Endothelial cell of umbilical vein (primary cell): ENCODE measurements around the gene DCLK3. TPM values are rescaled to one million over a fixed set of nuclear protein-coding genes. Genes with fewer than 3 reads are reported as not detected.

Experiments
- BruUV-seq: library from RNA; stranded (reverse); fragments of 400-500 nt; replicated peaks from 2 replicates; lab custom pipeline; 2021; lab: Mats Ljungman, UMichigan
- CTCF ChIA-PET: fragments of 300-600, 350-600 bp; sonication (Branson Sonifier 250); formaldehyde crosslinking; loops from one replicate; lab custom pipeline; 2021; ENCODE audit warnings: antibody characterized with exemption, inconsistent platforms; lab: Charles Lee
- POLR2A ChIA-PET: fragments of 300-600, 350-600 bp; sonication (Branson Sonifier 250); formaldehyde crosslinking; loops from one replicate; lab custom pipeline; 2021; ENCODE audit warnings: antibody characterized with exemption, inconsistent platforms; lab: Charles Lee
- DNase-seq: peaks from one replicate; pipeline ENCODE4 v3.0.0-alpha.2; 2011; ENCODE audit warnings: low read depth, low spot score
- FAIRE-seq: peaks from 2 replicates; lab custom pipeline; 2011; peaks lifted over from hg19 to GRCh38; lab: Jason Lieb, UNC
- H2AFZ ChIP-seq: 2 replicates; pipeline ENCODE4 v1.6.0; 2012; ENCODE audit warnings: low read depth, low read length, control low read depth, inconsistent platforms
- H3K27ac ChIP-seq: 2 replicates; pipeline ENCODE4 v1.5.1; 2011; ENCODE audit warnings: low read depth, mild to moderate bottlenecking, control low read depth, low read length, moderate library complexity; ENCODE audit not compliant: insufficient read depth
- H3K27me3 ChIP-seq, 2 experiments: 2 replicates each; pipeline versions ENCODE4 v1.6.0 to v1.6.1; 2011; ENCODE audit warnings: low read length in 2 of 2, mixed read lengths in 1 of 2; ENCODE audit not compliant: control insufficient read depth in 2 of 2, insufficient read depth in 2 of 2
- H3K36me3 ChIP-seq, 2 experiments: 2 replicates in 1 of 2; 3 replicates in 1 of 2; pipeline ENCODE4 v1.5.1; 2011; ENCODE audit warnings: low read length in 2 of 2, mild to moderate bottlenecking in 1 of 2, moderate library complexity in 1 of 2; ENCODE audit not compliant: control insufficient read depth in 2 of 2, insufficient read depth in 2 of 2; ENCODE audit errors: extremely low read depth in 1 of 2
- H3K4me1 ChIP-seq: 3 replicates; pipeline ENCODE4 v1.5.1; 2011; ENCODE audit warnings: mild to moderate bottlenecking, low read length; ENCODE audit not compliant: control insufficient read depth, insufficient read depth; ENCODE audit errors: extremely low read depth
- H3K4me2 ChIP-seq: 2 replicates; pipeline ENCODE4 v1.6.1; 2011; ENCODE audit warnings: low read length, control low read depth, mixed read lengths; ENCODE audit not compliant: insufficient read depth
- H3K4me3 ChIP-seq, 3 experiments: fragments of 200-600 bp in 1 of 3; sonication (generic), shearing (Covaris generic) in 1 of 3; replicated peaks in 1 of 3; 2 replicates each; pipeline ENCODE4 v1.5.1; 2011 to 2016; ENCODE audit warnings: control low read depth in 3 of 3, low read length in 3 of 3, mild to moderate bottlenecking in 2 of 3, inconsistent platforms in 1 of 3, low read depth in 1 of 3, moderate library complexity in 1 of 3; ENCODE audit not compliant: insufficient read depth in 1 of 3
- H3K79me2 ChIP-seq: 2 replicates; pipeline ENCODE4 v1.6.0; 2012; ENCODE audit warnings: low read length, inconsistent platforms; ENCODE audit not compliant: control insufficient read depth, insufficient read depth
- H3K9ac ChIP-seq: replicated peaks from 2 replicates; pipeline ENCODE3; 2011; ENCODE audit warnings: low read length, control low read depth; ENCODE audit not compliant: insufficient read depth; ENCODE audit errors: extremely low read depth
- H3K9me1 ChIP-seq: replicated peaks from 3 replicates; pipeline ENCODE4 v1.6.0; 2011; ENCODE audit warnings: mild to moderate bottlenecking, low read length; ENCODE audit not compliant: control insufficient read depth, insufficient read depth; ENCODE audit errors: extremely low read depth
- H3K9me3 ChIP-seq: replicated peaks from 2 replicates; pipeline ENCODE4 v1.5.1; 2012; ENCODE audit warnings: low read length, inconsistent platforms; ENCODE audit not compliant: control insufficient read depth, insufficient read depth
- H4K20me1 ChIP-seq: replicated peaks from 2 replicates; pipeline ENCODE3; 2011; ENCODE audit warnings: mild to moderate bottlenecking, low read length; ENCODE audit not compliant: control insufficient read depth, insufficient read depth; ENCODE audit errors: extremely low read depth
- CTCF ChIP-seq, 2 donors: IDR thresholded peaks; 1 replicate in 1 of 2; 2 replicates in 1 of 2; pipeline ENCODE4 v1.5.1; 2011; ENCODE audit warnings: low read length in 2 of 2, mild to moderate bottlenecking in 2 of 2, moderate library complexity in 2 of 2, control low read depth in 1 of 2, inconsistent platforms in 1 of 2, low read depth in 1 of 2; ENCODE audit not compliant: insufficient read depth in 1 of 2; ENCODE audit errors: extremely low read depth in 1 of 2
- EZH2 ChIP-seq: IDR thresholded peaks from 2 replicates; pipeline ENCODE4 v1.6.1; 2012; ENCODE audit warnings: borderline replicate concordance, low read depth, mild to moderate bottlenecking, moderate library complexity, low read length, inconsistent platforms; ENCODE audit not compliant: severe bottlenecking
- FOS ChIP-seq: IDR thresholded peaks from 2 replicates; pipeline ENCODE4 v1.6.1; 2011; ENCODE audit warnings: mild to moderate bottlenecking, low read length, moderate library complexity, borderline replicate concordance; ENCODE audit not compliant: insufficient read depth
- GATA2 ChIP-seq: IDR thresholded peaks from 2 replicates; pipeline ENCODE4 v1.7.0; 2011; ENCODE audit warnings: low read depth, mild to moderate bottlenecking, moderate library complexity, mixed read lengths, low read length; ENCODE audit not compliant: insufficient read length, insufficient read depth
- JUN ChIP-seq: IDR thresholded peaks from 2 replicates; pipeline ENCODE4 v1.6.1; 2011; ENCODE audit warnings: borderline replicate concordance, low read depth; ENCODE audit not compliant: insufficient read length, insufficient read depth
- MYC ChIP-seq: IDR thresholded peaks from one replicate; pipeline ENCODE4 v1.6.1; 2011; ENCODE audit warnings: mild to moderate bottlenecking, low read depth, low read length
- POLR2A ChIP-seq: IDR thresholded peaks from 2 replicates; pipeline ENCODE4 v1.6.1; 2012; ENCODE audit warnings: low read depth, mild to moderate bottlenecking, control low read depth, low read length
- POLR2AphosphoS5 ChIP-seq: IDR thresholded peaks from 2 replicates; pipeline ENCODE4 v1.6.1; 2012; ENCODE audit warnings: low read depth, mild to moderate bottlenecking, control low read depth, low read length, moderate library complexity; ENCODE audit not compliant: insufficient read depth
- dilution Hi-C: fragments of 300-500 bp; cut with MboI; formaldehyde crosslinking; loops from one replicate; pipeline ENCODE4 v1.15.0; 2019; ENCODE audit warnings: low sequenced_read_pairs; ENCODE audit not compliant: extremely low pct_ligation_motif_present
- intact Hi-C: fragments of 100-400 bp; cut with micrococcal nuclease; formaldehyde crosslinking; loops from one replicate; pipeline ENCODE4 v1.10.0; 2022
- polyA plus RNA-seq, 4 experiments: library from polyadenylated mRNA; depleted of rRNA in 3 of 4; stranded (reverse) in 3 of 4; unstranded in 1 of 4; fragments of >200 nt; gene quantifications; 2 replicates each; pipeline versions ENCODE4 v1.2.1 to v1.2.3, GENCODE V29; 2011 to 2012; ENCODE audit warnings: missing spikeins in 1 of 4
- total RNA-seq: library from RNA; stranded (reverse); gene quantifications from 2 replicates; pipeline ENCODE4 v1.2.3, GENCODE V29; 2021

Gene DCLK3
- total and polyA plus RNA-seq, 2 donors (not counting 3 experiments of a cell fraction or from before 2014, with no cell fraction given), result not detected

- Histone ChIP-seq H3K27me3 (no peaks in the 10 kb centered on the region), H3K9me1 (no peaks in the 10 kb centered on the region), H3K4me2 (no peak overlapping the region), H3K27ac (no peak overlapping the region), H2AFZ (no peak overlapping the region), H3K79me2 (no peaks in the 10 kb centered on the region), H3K4me3 (no peak overlapping the region), H3K9me3 (no peaks in the 10 kb centered on the region), H3K9ac (no peak overlapping the region), H4K20me1 (no peaks in the 10 kb centered on the region), H3K4me1 (no peaks in the 10 kb centered on the region), H3K36me3 (no peaks in the 10 kb centered on the region)
- intact Hi-C loops (no loop called here), dilution Hi-C loops (no loop called here)
- no TSS peak for BruUV-seq
- POLR2A ChIA-PET, result no interaction called here
- no peak for FAIRE-seq
- no peak for TF ChIP-seq POLR2AphosphoS5
- no peak for TF ChIP-seq GATA2
- no peak for TF ChIP-seq MYC
- no peak for TF ChIP-seq CTCF (IDR thresholded peaks at IDR 0.05; ENCODE audit: extremely low read depth in 1 of 2, insufficient read depth in 1 of 2, low read depth in 1 of 2, low read length in 2 of 2)
- no peak for TF ChIP-seq FOS
- TF ChIP-seq POLR2A, result no peak
- no peak for TF ChIP-seq JUN
- CTCF ChIA-PET, result no interaction called here
- no peak for DNase-seq
These were observed 28.1 kb downstream of the DCLK3 start for GRCh38 chr3:36736301-36736700.

- Histone ChIP-seq H3K79me2 (no peaks in the 10 kb centered on the region), H3K4me1 (no peaks in the 10 kb centered on the region), H2AFZ (no peak overlapping the region), H4K20me1 (no peaks in the 10 kb centered on the region), H3K27ac (no peak overlapping the region), H3K4me3 (no peak overlapping the region), H3K36me3 (no peaks in the 10 kb centered on the region), H3K27me3 (no peaks in the 10 kb centered on the region), H3K9me1 (no peaks in the 10 kb centered on the region), H3K9ac (no peak overlapping the region), H3K4me2 (no peak overlapping the region), H3K9me3 (no peaks in the 10 kb centered on the region)
- ChIA-PET CTCF (interaction anchor here (0.8 to 5.2 kb wide), 3 partner anchors 10 to 1045 kb away, joined by 3 to 30 read pairs (median 8); no protein-coding TSS in a partner anchor), POLR2A (no interaction called here)
- BruUV-seq, result no TSS peak
- FAIRE-seq (no peak), DNase-seq (no peak)
- dilution Hi-C loops (no loop called here), intact Hi-C loops (no loop called here)
- TF ChIP-seq FOS (no peak), JUN (no peak), GATA2 (no peak), EZH2 (no peak), CTCF (IDR thresholded peaks at IDR 0.05; ENCODE audit: extremely low read depth in 1 of 2, insufficient read depth in 1 of 2, low read depth in 1 of 2, low read length in 2 of 2) (no peak)
These were observed 29.6 kb downstream of the DCLK3 start for GRCh38 chr3:36734742-36735141.
